Mesendoderm (in vitro differentiated cells): ENCODE data around the gene IL1RAPL1.

Experiments used
- DNase-seq: peaks from one replicate; pipeline ENCODE4 v3.0.0; 2013
- H2AK5ac ChIP-seq: 2 replicates; pipeline ENCODE4 v1.6.1; 2013; ENCODE audit warnings: low read length, inconsistent platforms
- H2BK120ac ChIP-seq: 2 replicates; pipeline ENCODE4 v1.6.1; 2013; ENCODE audit warnings: low read depth, mild to moderate bottlenecking, low read length, moderate library complexity, mixed read lengths
- H2BK15ac ChIP-seq: replicated peaks from 2 replicates; pipeline ENCODE4 v1.6.1; 2013; ENCODE audit warnings: low read depth, mild to moderate bottlenecking, moderate library complexity
- H2BK5ac ChIP-seq: 2 replicates; pipeline ENCODE4 v1.6.1; 2013; ENCODE audit warnings: low read length, inconsistent platforms
- H3K18ac ChIP-seq: 2 replicates; pipeline ENCODE4 v1.6.1; 2013; ENCODE audit warnings: mild to moderate bottlenecking, low read length, mixed read lengths
- H3K23ac ChIP-seq: one replicate; pipeline ENCODE4 v1.6.1; 2013; ENCODE audit warnings: low read length
- H3K27ac ChIP-seq: 2 replicates; pipeline ENCODE4 v1.5.1; 2013; ENCODE audit warnings: low read depth, mild to moderate bottlenecking, inconsistent platforms, low read length, moderate library complexity
- H3K27me3 ChIP-seq: 2 replicates; pipeline ENCODE4 v1.6.1; 2013; ENCODE audit warnings: low read length, control low read depth, mild to moderate bottlenecking, inconsistent platforms; ENCODE audit not compliant: insufficient read depth, poor library complexity
- H3K36me3 ChIP-seq: 2 replicates; pipeline ENCODE4 v1.6.1; 2013; ENCODE audit warnings: low read length, inconsistent platforms; ENCODE audit not compliant: control insufficient read depth, insufficient read depth
- H3K4ac ChIP-seq: one replicate; pipeline ENCODE4 v1.6.1; 2013; ENCODE audit warnings: low read depth, mild to moderate bottlenecking, low read length, moderate library complexity
- H3K4me1 ChIP-seq: 2 replicates; pipeline ENCODE4 v1.6.1; 2013; ENCODE audit warnings: low read depth, low read length, inconsistent platforms; ENCODE audit not compliant: control insufficient read depth
- H3K4me2 ChIP-seq: 2 replicates; pipeline ENCODE4 v1.6.1; 2013; ENCODE audit warnings: low read length
- H3K4me3 ChIP-seq: 2 replicates; pipeline ENCODE4 v1.5.1; 2013; ENCODE audit warnings: mild to moderate bottlenecking, low read length
- H3K56ac ChIP-seq: one replicate; pipeline ENCODE4 v1.6.1; 2013; ENCODE audit warnings: low read length
- H3K79me1 ChIP-seq: 2 replicates; pipeline ENCODE4 v1.6.1; 2013; ENCODE audit warnings: low read length, inconsistent platforms
- H3K79me2 ChIP-seq: 2 replicates; pipeline ENCODE4 v1.6.1; 2013; ENCODE audit warnings: mild to moderate bottlenecking, low read length; ENCODE audit not compliant: control insufficient read depth, insufficient read depth
- H3K9ac ChIP-seq: 2 replicates; pipeline ENCODE4 v1.6.1; 2013; ENCODE audit warnings: low read length, inconsistent platforms
- H4K5ac ChIP-seq: one replicate; pipeline ENCODE4 v1.6.1; 2013; ENCODE audit warnings: low read length
- H4K8ac ChIP-seq: one replicate; pipeline ENCODE4 v1.6.1; 2013; ENCODE audit warnings: low read depth, mild to moderate bottlenecking, control low read depth, low read length, moderate library complexity
- WGBS: extraction: QIAGEN DNeasy Blood & Tissue Kit; methylation state at CpG from one replicate; pipeline ENCODE4 v1.1.7; 2013; ENCODE audit warnings: low lambda C conversion rate, missing lambda C conversion rate; ENCODE audit not compliant: insufficient coverage; ENCODE audit errors: extremely low coverage; 5-methylcytosine and 5-hydroxymethylcytosine counted together

The IL1RAPL1 gene

DNA sequence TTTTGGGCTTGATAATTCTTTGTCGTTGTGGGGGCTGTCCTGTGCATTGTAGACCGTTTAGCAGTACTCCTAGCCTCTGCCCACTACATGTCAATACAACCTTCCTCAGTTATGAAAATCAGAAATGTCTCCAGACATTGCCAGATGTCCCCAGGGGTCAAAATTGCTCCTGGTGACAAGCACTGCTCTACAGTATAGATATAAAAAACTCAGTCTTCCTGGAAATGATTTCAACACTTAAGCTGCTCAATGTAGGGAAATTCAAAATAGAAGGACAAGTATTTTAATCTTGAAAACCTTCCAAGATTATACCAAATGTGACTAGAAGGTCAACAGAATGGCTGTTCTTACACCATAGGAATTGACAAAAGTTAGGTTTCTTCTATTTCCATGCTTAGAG is 1339.4 kb downstream of the IL1RAPL1 start:
- H3K4ac ChIP-seq = no peak overlapping the region
- H3K18ac ChIP-seq = no peak overlapping the region
- no peak overlapping the region for H2BK120ac ChIP-seq
- no peak overlapping the region for H3K4me2 ChIP-seq
- no peak overlapping the region for H3K23ac ChIP-seq
- no peak overlapping the region for H4K5ac ChIP-seq
- no peak overlapping the region for H3K4me3 ChIP-seq
- H3K9ac ChIP-seq = no peak overlapping the region
- no peaks in the 10 kb centered on the region for H3K27me3 ChIP-seq
- no peaks in the 10 kb centered on the region for H3K4me1 ChIP-seq
- H3K79me1 ChIP-seq = no peaks in the 10 kb centered on the region
- no peak overlapping the region for H2BK5ac ChIP-seq
- no peak overlapping the region for H2BK15ac ChIP-seq
- H3K36me3 ChIP-seq = no peaks in the 10 kb centered on the region
- H3K27ac ChIP-seq = no peak overlapping the region
- H4K8ac ChIP-seq = no peak overlapping the region
- H3K79me2 ChIP-seq = no peaks in the 10 kb centered on the region
- H2AK5ac ChIP-seq = no peak overlapping the region
- no peak for DNase-seq
- no CpG with 5 or more reads among the region's 2 CpGs for WGBS
- no peak overlapping the region for H3K56ac ChIP-seq

DNA sequence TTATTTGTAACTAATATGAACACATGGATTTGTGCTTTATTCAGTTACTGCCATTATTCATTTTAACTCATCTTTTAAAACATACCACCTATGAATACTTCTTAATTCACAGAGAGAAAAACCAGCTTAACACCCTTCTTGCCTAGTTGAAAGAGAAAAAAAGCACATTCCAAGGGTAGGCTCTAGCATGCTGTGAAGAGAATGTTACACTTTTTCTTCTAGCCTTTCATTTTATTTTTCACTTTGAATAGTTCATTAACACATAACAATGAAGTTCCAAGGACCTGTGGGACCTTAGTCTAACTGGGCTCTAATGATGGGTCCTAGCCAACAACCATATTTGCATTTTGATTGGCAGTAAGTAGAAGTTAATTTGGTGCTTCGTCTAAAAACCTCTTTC is 1348.2 kb downstream of the IL1RAPL1 start:
- H3K4me1 ChIP-seq = no peaks in the 10 kb centered on the region
- H4K8ac ChIP-seq = no peak overlapping the region
- H3K4me3 ChIP-seq = no peak overlapping the region
- no peak overlapping the region for H4K5ac ChIP-seq
- no peak overlapping the region for H2BK120ac ChIP-seq
- H3K27me3 ChIP-seq = no peaks in the 10 kb centered on the region
- H3K4ac ChIP-seq = no peak overlapping the region
- H3K56ac ChIP-seq = no peak overlapping the region
- H3K79me2 ChIP-seq = no peaks in the 10 kb centered on the region
- no peak overlapping the region for H2AK5ac ChIP-seq
- H2BK5ac ChIP-seq = no peak overlapping the region
- H3K27ac ChIP-seq = no peak overlapping the region
- no CpG with 5 or more reads among the region's 1 CpG for WGBS
- H2BK15ac ChIP-seq = no peak overlapping the region
- DNase-seq = peak; percentile 63
- H3K9ac ChIP-seq = no peak overlapping the region
- no peak overlapping the region for H3K18ac ChIP-seq
- no peak overlapping the region for H3K4me2 ChIP-seq
- no peaks in the 10 kb centered on the region for H3K79me1 ChIP-seq
- H3K23ac ChIP-seq = no peak overlapping the region
- H3K36me3 ChIP-seq = no peaks in the 10 kb centered on the region

DNA sequence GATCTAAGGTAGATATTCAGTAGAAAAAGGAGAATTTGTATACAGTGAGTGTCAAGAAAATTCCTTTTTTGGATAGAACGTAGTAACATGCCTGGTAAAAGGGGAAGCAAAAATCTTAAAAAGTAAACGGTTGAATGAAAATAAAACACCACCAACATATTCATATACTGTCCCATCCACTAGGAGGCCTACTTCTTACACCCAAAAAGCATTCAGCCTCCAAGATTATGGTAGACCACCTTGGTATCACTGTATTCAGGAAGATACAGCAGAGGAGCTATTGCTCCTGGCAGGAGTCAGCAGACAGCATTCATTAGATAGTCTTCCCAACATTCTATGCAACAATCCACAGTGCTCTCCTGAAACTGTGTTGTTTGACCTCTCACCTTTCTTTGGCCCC is 1353.5 kb downstream of the IL1RAPL1 start:
- WGBS = no CpG with 5 or more reads among the region's 2 CpGs
- Histone ChIP-seq H3K56ac (no peak overlapping the region), H3K23ac (no peak overlapping the region), H3K36me3 (no peaks in the 10 kb centered on the region), H3K9ac (no peak overlapping the region), H2AK5ac (no peak overlapping the region), H3K18ac (no peak overlapping the region), H4K8ac (no peak overlapping the region), H4K5ac (no peak overlapping the region), H3K27me3 (no peaks in the 10 kb centered on the region), H2BK5ac (no peak overlapping the region), H2BK120ac (no peak overlapping the region), H2BK15ac (no peak overlapping the region), H3K4me2 (no peak overlapping the region), H3K4me1 (no peaks in the 10 kb centered on the region), H3K27ac (no peak overlapping the region), H3K79me2 (no peaks in the 10 kb centered on the region), H3K79me1 (no peaks in the 10 kb centered on the region), H3K4me3 (no peak overlapping the region), H3K4ac (no peak overlapping the region)
- peak; percentile 62 for DNase-seq

DNA sequence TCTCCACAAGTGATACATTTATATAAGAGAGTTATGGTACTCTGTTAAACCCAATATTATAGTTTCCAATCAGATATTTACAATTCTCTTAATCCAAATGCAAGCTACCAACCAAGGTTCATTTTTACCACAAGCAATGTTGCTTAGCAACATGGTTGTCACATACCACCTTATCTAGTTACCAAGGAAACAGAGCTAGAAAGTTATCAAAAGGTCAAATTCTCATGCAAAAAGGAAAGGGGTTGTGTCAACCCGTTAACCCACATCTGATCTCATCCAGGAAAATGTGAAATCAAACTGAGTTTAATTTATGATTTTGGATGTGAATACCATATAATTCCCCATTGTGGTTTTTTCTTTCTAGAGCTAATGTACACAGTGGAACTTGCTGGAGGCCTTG is 1354.0 kb downstream of the IL1RAPL1 start:
- Histone ChIP-seq H3K4me3 (no peak overlapping the region), H4K5ac (no peak overlapping the region), H3K79me2 (no peaks in the 10 kb centered on the region), H3K9ac (no peak overlapping the region), H2BK5ac (no peak overlapping the region), H3K23ac (no peak overlapping the region), H3K4me2 (no peak overlapping the region), H2BK15ac (no peak overlapping the region), H3K27me3 (no peaks in the 10 kb centered on the region), H3K18ac (no peak overlapping the region), H3K56ac (no peak overlapping the region), H3K4me1 (no peaks in the 10 kb centered on the region), H4K8ac (no peak overlapping the region), H3K4ac (no peak overlapping the region), H2BK120ac (no peak overlapping the region), H2AK5ac (no peak overlapping the region), H3K79me1 (no peaks in the 10 kb centered on the region), H3K36me3 (no peaks in the 10 kb centered on the region), H3K27ac (no peak overlapping the region)
- WGBS = no CpG with 5 or more reads among the region's 1 CpG
- peak; percentile 83 for DNase-seq

DNA sequence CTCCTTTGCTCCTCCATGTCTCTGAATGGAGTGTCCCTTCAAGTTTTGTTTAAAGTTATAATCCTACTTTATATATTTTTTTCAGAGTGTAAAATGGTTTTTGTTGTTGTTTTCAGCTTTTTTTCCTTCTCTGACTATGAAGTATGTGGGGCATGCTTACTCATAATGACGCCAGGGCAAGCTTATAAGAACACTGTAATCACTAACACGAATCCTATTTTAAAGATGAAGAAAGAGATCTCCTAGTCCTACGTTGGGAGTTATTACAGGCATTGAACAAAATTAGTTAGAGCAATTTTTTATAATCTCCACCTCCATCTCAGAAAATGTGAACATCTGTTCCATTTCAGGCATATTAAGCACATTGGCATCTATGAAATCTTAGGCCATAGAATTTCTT is 1360.0 kb downstream of the IL1RAPL1 start:
- Histone ChIP-seq H3K4me1 (no peaks in the 10 kb centered on the region), H3K36me3 (no peaks in the 10 kb centered on the region), H3K4me3 (no peak overlapping the region), H2BK5ac (no peak overlapping the region), H2BK120ac (no peak overlapping the region), H2AK5ac (no peak overlapping the region), H3K27me3 (no peaks in the 10 kb centered on the region), H3K79me1 (no peaks in the 10 kb centered on the region), H3K4ac (no peak overlapping the region), H4K8ac (no peak overlapping the region), H3K27ac (no peak overlapping the region), H2BK15ac (no peak overlapping the region), H3K9ac (no peak overlapping the region), H3K79me2 (no peaks in the 10 kb centered on the region), H3K56ac (no peak overlapping the region), H3K23ac (no peak overlapping the region), H3K4me2 (no peak overlapping the region), H4K5ac (no peak overlapping the region), H3K18ac (no peak overlapping the region)
- WGBS = no CpG with 5 or more reads among the region's 3 CpGs
- DNase-seq = no peak

DNA sequence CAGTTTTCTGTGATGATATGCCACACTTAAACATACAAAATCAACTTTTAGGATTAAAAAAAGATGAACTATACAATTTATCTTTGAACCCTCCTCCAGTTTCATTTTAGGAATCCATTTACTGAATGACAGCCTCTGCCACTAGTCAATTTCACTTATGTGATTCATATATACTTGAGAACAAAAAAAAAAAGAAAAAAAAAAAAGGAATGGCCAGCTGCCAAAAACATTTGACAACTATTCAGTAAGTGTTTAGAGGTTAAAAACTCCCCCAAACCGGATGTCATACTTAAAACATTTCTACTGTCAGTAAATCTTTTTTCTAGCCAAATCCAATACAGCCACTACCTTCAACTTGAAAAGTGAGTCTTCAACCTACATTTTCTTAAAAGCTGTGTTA is 1361.4 kb downstream of the IL1RAPL1 start:
- Histone ChIP-seq H3K4me2 (no peak overlapping the region), H2BK15ac (no peak overlapping the region), H3K4me1 (no peaks in the 10 kb centered on the region), H3K36me3 (no peaks in the 10 kb centered on the region), H4K5ac (no peak overlapping the region), H2BK5ac (no peak overlapping the region), H3K56ac (no peak overlapping the region), H3K9ac (no peak overlapping the region), H3K18ac (no peak overlapping the region), H2AK5ac (no peak overlapping the region), H3K79me1 (no peaks in the 10 kb centered on the region), H3K23ac (no peak overlapping the region), H2BK120ac (no peak overlapping the region), H4K8ac (no peak overlapping the region), H3K4me3 (no peak overlapping the region), H3K27me3 (no peaks in the 10 kb centered on the region), H3K4ac (no peak overlapping the region), H3K79me2 (no peaks in the 10 kb centered on the region), H3K27ac (no peak overlapping the region)
- no CpG with 5 or more reads among the region's 1 CpG for WGBS
- DNase-seq = no peak
